GM10266 (cell line): ENCODE measurements around the gene SLAMF7.

Source experiments
- DNase-seq: peaks from one replicate; pipeline ENCODE4 v3.0.0; 2012; ENCODE audit errors: extremely low spot score
- TF ChIP-seq, protein P1 (sequence below): IDR thresholded peaks from 2 replicates; pipeline ENCODE4 v1.5.1; 2012; ENCODE audit warnings: mild to moderate bottlenecking, low read depth; ENCODE audit not compliant: control insufficient read depth, insufficient read depth; ENCODE audit errors: missing control alignments

Gene SLAMF7

DNA sequence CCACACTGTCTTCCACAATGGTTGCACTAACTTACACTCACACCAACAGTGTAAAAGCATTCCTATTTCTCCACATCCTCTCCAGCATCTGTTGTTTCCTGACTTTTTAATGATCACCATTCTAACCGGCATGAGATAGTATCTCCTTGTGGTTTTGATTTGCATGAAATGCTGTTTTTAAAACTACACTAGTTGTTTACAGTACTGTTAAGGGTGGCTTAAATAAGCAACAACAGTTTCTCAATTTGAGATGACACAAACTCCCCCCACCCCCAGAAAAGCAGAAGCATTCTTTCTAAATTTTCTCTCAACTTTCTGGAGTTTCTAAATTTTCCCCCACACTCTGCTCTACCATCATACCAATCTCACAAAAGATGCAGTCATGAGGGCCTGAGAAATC is 7.1 kb upstream of the SLAMF7 start:
- no peak for DNase-seq
- TF ChIP-seq, protein P1, sequence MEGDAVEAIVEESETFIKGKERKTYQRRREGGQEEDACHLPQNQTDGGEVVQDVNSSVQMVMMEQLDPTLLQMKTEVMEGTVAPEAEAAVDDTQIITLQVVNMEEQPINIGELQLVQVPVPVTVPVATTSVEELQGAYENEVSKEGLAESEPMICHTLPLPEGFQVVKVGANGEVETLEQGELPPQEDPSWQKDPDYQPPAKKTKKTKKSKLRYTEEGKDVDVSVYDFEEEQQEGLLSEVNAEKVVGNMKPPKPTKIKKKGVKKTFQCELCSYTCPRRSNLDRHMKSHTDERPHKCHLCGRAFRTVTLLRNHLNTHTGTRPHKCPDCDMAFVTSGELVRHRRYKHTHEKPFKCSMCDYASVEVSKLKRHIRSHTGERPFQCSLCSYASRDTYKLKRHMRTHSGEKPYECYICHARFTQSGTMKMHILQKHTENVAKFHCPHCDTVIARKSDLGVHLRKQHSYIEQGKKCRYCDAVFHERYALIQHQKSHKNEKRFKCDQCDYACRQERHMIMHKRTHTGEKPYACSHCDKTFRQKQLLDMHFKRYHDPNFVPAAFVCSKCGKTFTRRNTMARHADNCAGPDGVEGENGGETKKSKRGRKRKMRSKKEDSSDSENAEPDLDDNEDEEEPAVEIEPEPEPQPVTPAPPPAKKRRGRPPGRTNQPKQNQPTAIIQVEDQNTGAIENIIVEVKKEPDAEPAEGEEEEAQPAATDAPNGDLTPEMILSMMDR, result no peak

DNA sequence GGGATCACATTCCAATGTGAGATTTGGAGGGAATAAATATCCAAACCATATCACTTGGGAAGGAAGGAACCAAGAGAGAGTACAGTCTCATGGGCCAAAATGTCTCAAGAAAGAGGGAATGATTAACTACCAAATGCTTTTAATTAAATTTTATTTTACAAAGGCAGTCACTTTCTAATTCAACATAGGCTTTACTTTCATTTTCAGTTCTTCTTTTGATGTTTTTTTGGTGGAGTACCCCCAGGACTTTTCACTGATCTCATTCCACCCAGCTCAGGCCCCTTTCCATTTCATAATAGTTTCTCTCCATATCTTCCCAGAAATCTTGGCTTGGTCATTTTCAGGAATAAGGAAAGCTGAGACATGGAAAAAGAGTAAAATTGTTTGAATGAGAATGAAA is 5.1 kb upstream of the SLAMF7 start:
- TF ChIP-seq, protein P1, result no peak
- DNase-seq, result no peak

DNA sequence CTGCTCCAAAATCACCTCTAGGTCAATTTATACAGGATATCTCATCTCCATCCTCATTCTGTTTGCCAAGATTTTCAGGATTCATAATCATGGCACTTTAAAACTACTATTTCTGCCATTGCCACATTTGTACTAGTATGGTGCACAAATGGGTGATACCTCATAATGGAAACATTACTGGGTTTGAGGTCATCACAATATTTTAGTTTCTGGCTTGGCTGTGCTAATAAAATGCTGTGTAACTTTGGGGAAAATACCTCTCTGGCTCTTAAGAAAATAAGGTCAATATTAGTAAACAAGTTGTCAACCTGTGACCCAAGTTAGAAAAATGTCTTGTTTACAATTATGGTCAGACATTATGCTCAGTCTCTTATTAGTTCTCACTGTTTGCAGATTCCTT is 4.7 kb upstream of the SLAMF7 start:
- DNase-seq, result no peak
- TF ChIP-seq, protein P1, result no peak

DNA sequence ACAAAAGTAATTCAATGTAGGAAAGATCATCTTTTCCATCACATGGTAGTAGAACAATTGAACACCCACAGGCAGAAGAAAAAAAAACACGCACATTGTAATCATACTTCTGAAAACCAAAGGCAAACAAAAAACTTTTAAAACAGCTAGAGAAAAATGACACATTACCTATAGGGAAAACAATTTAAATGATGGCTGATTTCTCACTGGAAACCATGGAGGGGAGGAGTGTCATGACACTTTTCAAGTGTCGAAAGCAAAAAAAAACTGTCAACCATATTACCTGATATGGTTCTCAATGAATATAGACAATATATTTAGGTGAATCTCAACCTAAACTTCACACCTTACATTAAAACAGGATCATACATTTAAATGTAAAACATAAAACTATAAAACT is 776 bp upstream of the SLAMF7 start:
- TF ChIP-seq, protein P1, result no peak
- no peak for DNase-seq

DNA sequence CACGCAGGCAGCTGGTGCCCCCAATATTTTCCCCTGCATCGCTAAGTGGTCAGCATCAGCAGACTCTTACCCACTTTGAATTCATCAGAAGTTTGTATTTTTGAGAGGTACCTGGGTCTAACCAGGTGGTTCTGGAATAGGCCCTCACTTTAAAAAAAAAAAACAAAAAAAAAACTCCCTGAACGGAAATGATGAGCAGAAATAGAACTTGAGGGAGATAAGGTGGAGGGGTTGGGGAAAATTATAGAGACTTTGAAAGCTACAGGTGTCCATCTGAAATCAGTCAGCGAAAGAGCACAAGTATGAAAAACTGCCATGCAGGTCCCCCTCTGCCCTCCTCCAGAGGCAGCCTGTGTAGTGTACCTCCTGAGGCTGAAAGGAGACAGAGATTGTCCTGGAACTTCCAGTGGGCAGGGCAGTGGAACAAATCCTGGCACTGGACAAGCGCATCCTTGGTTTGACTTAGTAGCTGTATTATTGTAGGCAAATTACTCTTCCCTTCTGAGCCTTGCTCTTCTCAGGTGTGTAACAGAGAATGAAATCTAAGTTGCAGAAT is 1.2 kb downstream of the SLAMF7 start:
- TF ChIP-seq, protein P1, result no peak
- no peak for DNase-seq

DNA sequence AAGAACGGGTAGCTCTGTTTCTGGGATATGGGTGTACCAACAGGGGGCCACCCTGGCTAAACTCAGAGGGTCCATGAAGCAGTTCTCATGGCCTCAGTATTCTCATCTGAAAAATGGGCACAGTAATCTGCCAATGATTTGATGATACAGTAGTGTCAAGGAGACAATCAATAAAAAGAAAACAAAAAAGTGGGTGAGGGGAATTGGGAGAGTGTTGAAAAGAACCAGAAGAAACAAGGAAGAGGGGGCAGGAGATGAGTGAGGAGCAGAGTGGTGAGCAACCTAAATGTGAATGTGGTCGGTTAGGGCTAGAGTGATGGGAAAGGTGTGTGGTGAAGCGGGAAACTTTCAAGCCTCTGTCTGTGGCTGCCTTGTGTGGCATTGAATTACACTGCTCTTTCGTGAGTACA is 2.0 kb downstream of the SLAMF7 start:
- TF ChIP-seq, protein P1, result no peak
- no peak for DNase-seq

DNA sequence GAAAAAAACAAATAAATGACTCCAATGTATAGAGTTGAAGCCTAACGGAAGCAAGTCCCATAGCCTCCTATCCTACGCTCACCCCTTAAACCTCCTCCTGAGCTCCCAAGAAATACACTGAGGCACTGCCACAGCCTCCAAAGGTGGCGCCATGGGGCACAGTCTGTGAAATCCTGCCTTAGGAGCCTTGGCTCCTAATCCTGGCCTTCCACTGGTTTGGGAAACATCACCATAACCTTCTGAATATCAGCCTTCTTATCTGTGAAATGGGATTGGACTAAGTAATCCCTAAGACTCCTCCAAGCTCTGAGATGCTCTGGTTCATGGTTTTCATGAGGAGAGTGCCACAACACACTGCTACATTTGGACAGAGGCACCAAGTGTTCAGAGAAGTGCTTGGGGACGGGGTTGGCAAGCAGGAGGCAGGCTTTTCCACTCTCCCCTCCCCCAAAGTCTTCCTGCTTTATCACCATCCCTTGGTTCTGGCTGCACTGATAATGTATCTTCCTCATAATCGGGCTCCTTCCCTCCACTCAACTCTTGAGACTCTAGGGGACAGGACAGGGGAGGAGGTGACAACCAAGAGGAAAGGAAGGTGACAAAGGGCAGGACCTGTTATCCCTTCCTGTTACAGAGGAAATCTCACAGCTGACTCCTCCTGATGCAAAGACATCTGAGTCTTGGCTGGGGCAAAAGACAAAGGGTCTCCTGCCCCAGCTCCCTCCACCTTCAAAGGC is 2.7 kb downstream of the SLAMF7 start:
- DNase-seq, result no peak
- TF ChIP-seq, protein P1, result peak; percentile 40
